DND-41 (cell line): ENCODE data around the gene ALB.

Experiments used
- EZH2 ChIP-seq: IDR thresholded peaks from 3 replicates; pipeline ENCODE4 v1.6.1; 2012; ENCODE audit warnings: borderline replicate concordance, low read depth, mild to moderate bottlenecking, moderate library complexity, low read length, inconsistent platforms; ENCODE audit not compliant: severe bottlenecking
- TF ChIP-seq, protein P1 (sequence below): IDR thresholded peaks from 2 replicates; pipeline ENCODE4 v1.5.1; 2012; ENCODE audit warnings: borderline replicate concordance, low read length, moderate library complexity, mild to moderate bottlenecking; ENCODE audit not compliant: poor library complexity, severe bottlenecking; ENCODE audit errors: extremely low read depth

DNA sequence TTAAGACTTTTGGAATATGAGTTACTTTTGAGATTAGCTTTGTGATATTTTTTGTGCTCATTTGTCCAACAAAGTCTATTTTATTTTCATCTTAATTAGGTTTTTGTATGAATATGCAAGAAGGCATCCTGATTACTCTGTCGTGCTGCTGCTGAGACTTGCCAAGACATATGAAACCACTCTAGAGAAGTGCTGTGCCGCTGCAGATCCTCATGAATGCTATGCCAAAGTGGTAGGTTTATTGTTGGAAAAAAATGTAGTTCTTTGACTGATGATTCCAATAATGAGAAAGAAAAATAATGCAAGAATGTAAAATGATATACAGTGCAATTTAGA, 10.8 kb downstream of the ALB start:
- no peak for TF ChIP-seq EZH2
- TF ChIP-seq, protein P1, sequence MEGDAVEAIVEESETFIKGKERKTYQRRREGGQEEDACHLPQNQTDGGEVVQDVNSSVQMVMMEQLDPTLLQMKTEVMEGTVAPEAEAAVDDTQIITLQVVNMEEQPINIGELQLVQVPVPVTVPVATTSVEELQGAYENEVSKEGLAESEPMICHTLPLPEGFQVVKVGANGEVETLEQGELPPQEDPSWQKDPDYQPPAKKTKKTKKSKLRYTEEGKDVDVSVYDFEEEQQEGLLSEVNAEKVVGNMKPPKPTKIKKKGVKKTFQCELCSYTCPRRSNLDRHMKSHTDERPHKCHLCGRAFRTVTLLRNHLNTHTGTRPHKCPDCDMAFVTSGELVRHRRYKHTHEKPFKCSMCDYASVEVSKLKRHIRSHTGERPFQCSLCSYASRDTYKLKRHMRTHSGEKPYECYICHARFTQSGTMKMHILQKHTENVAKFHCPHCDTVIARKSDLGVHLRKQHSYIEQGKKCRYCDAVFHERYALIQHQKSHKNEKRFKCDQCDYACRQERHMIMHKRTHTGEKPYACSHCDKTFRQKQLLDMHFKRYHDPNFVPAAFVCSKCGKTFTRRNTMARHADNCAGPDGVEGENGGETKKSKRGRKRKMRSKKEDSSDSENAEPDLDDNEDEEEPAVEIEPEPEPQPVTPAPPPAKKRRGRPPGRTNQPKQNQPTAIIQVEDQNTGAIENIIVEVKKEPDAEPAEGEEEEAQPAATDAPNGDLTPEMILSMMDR, result no peak
